Spleen (tissue), 7 donors: Measurements from ENCODE around the gene STK40.

Experiments
- POLR2A ChIP-seq, 3 donors: fragments of 450-650 bp; IDR thresholded peaks; one replicate each; pipeline ENCODE4 v1.5.1; 2017; ENCODE audit warnings: antibody characterized with exemption in 3 of 3, mild to moderate bottlenecking in 1 of 3
- POLR2AphosphoS5 ChIP-seq, 3 donors: sonication (generic); formaldehyde crosslinking; IDR thresholded peaks; one replicate each; pipeline ENCODE4 v1.5.1; 2017; ENCODE audit warnings: antibody characterized with exemption in 3 of 3
- TF ChIP-seq, protein P1 (sequence below), 11 experiments: fragments of 200-600 bp in 7 of 11; fragments of 450-650 bp in 4 of 11; sonication (generic) in 4 of 11; IDR thresholded peaks in 8 of 11; conservative IDR thresholded peaks in 3 of 11; 1 replicate in 7 of 11; 2 replicates in 4 of 11; pipeline versions ENCODE4 v1.4.0 to v1.8.0; 2016 to 2021; ENCODE audit warnings: antibody characterized with exemption in 11 of 11, inconsistent platforms in 4 of 11, mild to moderate bottlenecking in 1 of 11
- donor health status: DM: no; HTN: no; CAD: no; lungs with moderate emphysema.
- donor health status: DM: no; HTN: no; CAD: no.
- donor health status: DM: no; HTN: no; CAD: no.

- TF ChIP-seq, protein P1, sequence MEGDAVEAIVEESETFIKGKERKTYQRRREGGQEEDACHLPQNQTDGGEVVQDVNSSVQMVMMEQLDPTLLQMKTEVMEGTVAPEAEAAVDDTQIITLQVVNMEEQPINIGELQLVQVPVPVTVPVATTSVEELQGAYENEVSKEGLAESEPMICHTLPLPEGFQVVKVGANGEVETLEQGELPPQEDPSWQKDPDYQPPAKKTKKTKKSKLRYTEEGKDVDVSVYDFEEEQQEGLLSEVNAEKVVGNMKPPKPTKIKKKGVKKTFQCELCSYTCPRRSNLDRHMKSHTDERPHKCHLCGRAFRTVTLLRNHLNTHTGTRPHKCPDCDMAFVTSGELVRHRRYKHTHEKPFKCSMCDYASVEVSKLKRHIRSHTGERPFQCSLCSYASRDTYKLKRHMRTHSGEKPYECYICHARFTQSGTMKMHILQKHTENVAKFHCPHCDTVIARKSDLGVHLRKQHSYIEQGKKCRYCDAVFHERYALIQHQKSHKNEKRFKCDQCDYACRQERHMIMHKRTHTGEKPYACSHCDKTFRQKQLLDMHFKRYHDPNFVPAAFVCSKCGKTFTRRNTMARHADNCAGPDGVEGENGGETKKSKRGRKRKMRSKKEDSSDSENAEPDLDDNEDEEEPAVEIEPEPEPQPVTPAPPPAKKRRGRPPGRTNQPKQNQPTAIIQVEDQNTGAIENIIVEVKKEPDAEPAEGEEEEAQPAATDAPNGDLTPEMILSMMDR (IDR thresholded peaks at IDR 0.05 in 8 of 11, conservative IDR thresholded peaks at IDR 0.05 in 3 of 11) = no peak
- TF ChIP-seq POLR2A (IDR thresholded peaks at IDR 0.05) = no peak
- TF ChIP-seq POLR2AphosphoS5 (IDR thresholded peaks at IDR 0.05) = no peak
Measured at GRCh38 chr1:36345353-36345752, 40.4 kb downstream of the STK40 start.
